ENCODE data around the gene KIRREL3. TPM values are rescaled to one million over a fixed set of nuclear protein-coding genes. Genes with fewer than 3 reads are reported as not detected.

Gene KIRREL3
- total and polyA plus RNA-seq, 2 of the 4 experiments (the other 2 are of a cell fraction): 10.9 to 15.9 TPM

GRCh38 chr11:126753990-126754389, 246.6 kb downstream of the KIRREL3 start:
- no CpG with 5 or more reads among the region's 1 CpG for WGBS, 2 experiments (ENCODE audit: extremely low coverage in 2 of 2, insufficient read length in 1 of 2)
- H3K14ac ChIP-seq (replicated peaks; ENCODE audit: low read depth, low read length): no peak overlapping the region
- H2AK5ac ChIP-seq (ENCODE audit: low read depth, low read length): no peak overlapping the region
- H2AFZ ChIP-seq (replicated peaks; ENCODE audit: low read length, poor library complexity): no peak overlapping the region
- peaks cover 8 to 13% of the 10 kb centered on the region in 2 experiments; a peak in 2 of 4 replicates for H3K79me1 ChIP-seq (ENCODE audit: low read depth in 1 of 2, low read length in 2 of 2)
- intact Hi-C loops (cut with micrococcal nuclease): no loop called here
- no peak overlapping the region for H2BK15ac ChIP-seq (ENCODE audit: low read depth, low read length)
- H3K4ac ChIP-seq (ENCODE audit: low read depth, low read length): no peak overlapping the region
- no peak for ATAC-seq (ENCODE audit: low read depth)
- DNase-seq: no peak
- no peak overlapping the region for H3K23ac ChIP-seq (ENCODE audit: low read depth, low read length)
- H3K9ac ChIP-seq (ENCODE audit: low read depth, low read length): no peak overlapping the region
- H3K9me3 ChIP-seq (ENCODE audit: control insufficient read depth, insufficient read depth, low read length): no peaks in the 10 kb centered on the region
- CTCF ChIA-PET: no interaction called here
- H2AK9ac ChIP-seq (replicated peaks; ENCODE audit: low read depth, low read length, poor library complexity): no peak overlapping the region
- no peaks in the 10 kb centered on the region for H3K27me3 ChIP-seq (ENCODE audit: control insufficient read depth, insufficient read depth, low read length)
- H3K36me3 ChIP-seq (ENCODE audit: control insufficient read depth, insufficient read depth, low read length): no peaks in the 10 kb centered on the region
- H3K56ac ChIP-seq (ENCODE audit: extremely low read depth, insufficient read depth, low read length): no peak overlapping the region
- H4K91ac ChIP-seq (ENCODE audit: insufficient read depth, low read depth, low read length): no peak overlapping the region
- no peak overlapping the region for H2BK20ac ChIP-seq (ENCODE audit: low read depth, low read length)
- H3K9me1 ChIP-seq (ENCODE audit: insufficient read depth, low read length): 0 out of 2 replicates have a peak, but pooled peaks cover 2% of the 10 kb centered on the region
- no peak overlapping the region for H3K4me3 ChIP-seq (ENCODE audit: insufficient read depth, low read depth, low read length)
- TF ChIP-seq ELK1 (IDR thresholded peaks at IDR 0.05; ENCODE audit: borderline replicate concordance, low read depth, low read length) (no peak), RFX5 (IDR thresholded peaks at IDR 0.05; ENCODE audit: low read depth, low read length) (no peak), CHD1 (IDR thresholded peaks at IDR 0.05; ENCODE audit: low read depth, low read length) (no peak), POLR2A (IDR thresholded peaks at IDR 0.05; ENCODE audit: low read depth, low read length) (no peak), MXI1 (IDR thresholded peaks at IDR 0.05; ENCODE audit: borderline replicate concordance, low read depth, low read length) (no peak), NFE2L2 (IDR thresholded peaks at IDR 0.05; ENCODE audit: low read depth, low read length) (no peak), MAFK (IDR thresholded peaks at IDR 0.05; ENCODE audit: low read depth, low read length) (no peak), CEBPB (IDR thresholded peaks at IDR 0.05; ENCODE audit: low read depth, low read length) (no peak), FOS (IDR thresholded peaks at IDR 0.05; ENCODE audit: low read depth, low read length) (no peak), MAZ (IDR thresholded peaks at IDR 0.05; ENCODE audit: borderline replicate concordance, low read depth, low read length) (no peak), BHLHE40 (IDR thresholded peaks at IDR 0.05; ENCODE audit: low read depth, low read length) (no peak), RAD21 (IDR thresholded peaks at IDR 0.05; ENCODE audit: low read length) (no peak), SMC3 (IDR thresholded peaks at IDR 0.05; ENCODE audit: low read depth, low read length) (no peak), CTCF (conservative IDR thresholded peaks at IDR 0.05; ENCODE audit: low read depth, low read length) (no peak), RCOR1 (IDR thresholded peaks at IDR 0.05; ENCODE audit: insufficient replicate concordance, low read length) (no peak), USF2 (IDR thresholded peaks at IDR 0.05; ENCODE audit: low read depth, low read length) (no peak)
- BruUV-seq (replicated peaks): no TSS peak
- peaks cover 11% of the 10 kb centered on the region for H3K4me1 ChIP-seq (ENCODE audit: control insufficient read depth, insufficient read depth, low read length)
- H4K5ac ChIP-seq (ENCODE audit: low read depth, low read length): no peak overlapping the region
- POLR2A ChIA-PET (ENCODE audit: unreplicated experiment): no interaction called here
- no peaks in the 10 kb centered on the region for H4K20me1 ChIP-seq (ENCODE audit: insufficient read depth, low read length)
- dilution Hi-C loops (cut with HindIII; ENCODE audit: low sequenced_read_pairs, unreplicated experiment): no loop called here
- in situ Hi-C loops (cut with MboI; ENCODE audit: low sequenced_read_pairs): no loop called here
- no peak overlapping the region for H3K18ac ChIP-seq (ENCODE audit: low read depth, low read length)
- no peak overlapping the region for H4K8ac ChIP-seq (ENCODE audit: low read depth in 2 of 2, low read length in 2 of 2)
- H2BK5ac ChIP-seq (ENCODE audit: low read depth, low read length, poor library complexity, severe bottlenecking): no peak overlapping the region
- H2BK120ac ChIP-seq (ENCODE audit: low read depth, low read length): no peak overlapping the region
- H3K27ac ChIP-seq (ENCODE audit: insufficient read depth, low read length): no peak overlapping the region
- no peak overlapping the region for H3K4me2 ChIP-seq (ENCODE audit: low read depth, low read length)

All from IMR-90 (cell line).